Measurements from ENCODE around the gene SMIM44. TPM values are rescaled to one million over a fixed set of nuclear protein-coding genes. Genes with fewer than 3 reads are reported as not detected.

The SMIM44 gene
- total and polyA plus RNA-seq, 4 experiments from 2014 or later = not detected

DNA sequence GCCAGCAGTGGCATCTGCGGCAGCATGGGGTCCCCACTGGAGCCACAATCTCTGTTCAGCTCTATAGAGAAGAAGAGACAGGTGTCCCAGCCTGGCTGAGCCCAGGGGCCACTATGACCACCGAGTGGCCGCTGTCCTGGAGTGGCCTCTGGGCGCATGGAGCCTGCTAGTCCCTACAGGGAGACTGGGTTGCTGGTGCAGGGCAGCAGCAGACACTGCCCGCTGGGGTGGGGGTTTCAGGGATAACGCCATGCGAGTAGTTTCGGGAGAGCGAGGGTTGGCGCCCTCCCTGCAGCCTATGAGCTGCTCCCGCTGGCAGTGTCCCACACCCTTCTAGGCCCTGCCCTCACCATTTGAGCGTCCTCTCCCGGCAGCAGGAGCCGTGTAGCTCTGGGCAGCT lies 44.8 kb upstream of the SMIM44 start:
- Mint-ChIP-seq H3K36me3 (peaks cover 8 to 20% of the 10 kb centered on the region in 2 donors), H3K4me3 (no peak overlapping the region), H3K27me3 (no peaks in the 10 kb centered on the region), H3K4me1 (peaks cover 0 to 1% (median 0%) of the 10 kb centered on the region in 4 donors), H3K27ac (no peak overlapping the region), H3K9me3 (no peaks in the 10 kb centered on the region)
- Histone ChIP-seq H3K9me3 (ENCODE audit: control insufficient read depth in 1 of 2, low read length in 2 of 2) (no peaks in the 10 kb centered on the region), H3K4me3 (ENCODE audit: low read length in 2 of 2) (no peak overlapping the region), H3K27me3 (ENCODE audit: insufficient read depth, low read length) (no peaks in the 10 kb centered on the region), H3K4me1 (ENCODE audit: insufficient read depth, low read length) (no peaks in the 10 kb centered on the region), H3K36me3 (ENCODE audit: insufficient read depth, low read length) (peaks cover 54% of the 10 kb centered on the region), H3K27ac (ENCODE audit: low read depth, low read length) (no peak overlapping the region)
- CTCF ChIA-PET (ENCODE audit: partially characterized antibody) = no interaction called here
- DNase-seq = no peak
- POLR2A ChIA-PET (ENCODE audit: partially characterized antibody) = interaction anchor here (2.1 kb wide), 1 partner anchor 29 kb away, joined by 8 read pairs; the partner anchor contains the start of gene MFSD12
- intact Hi-C loops (cut with micrococcal nuclease) = no loop called here

DNA sequence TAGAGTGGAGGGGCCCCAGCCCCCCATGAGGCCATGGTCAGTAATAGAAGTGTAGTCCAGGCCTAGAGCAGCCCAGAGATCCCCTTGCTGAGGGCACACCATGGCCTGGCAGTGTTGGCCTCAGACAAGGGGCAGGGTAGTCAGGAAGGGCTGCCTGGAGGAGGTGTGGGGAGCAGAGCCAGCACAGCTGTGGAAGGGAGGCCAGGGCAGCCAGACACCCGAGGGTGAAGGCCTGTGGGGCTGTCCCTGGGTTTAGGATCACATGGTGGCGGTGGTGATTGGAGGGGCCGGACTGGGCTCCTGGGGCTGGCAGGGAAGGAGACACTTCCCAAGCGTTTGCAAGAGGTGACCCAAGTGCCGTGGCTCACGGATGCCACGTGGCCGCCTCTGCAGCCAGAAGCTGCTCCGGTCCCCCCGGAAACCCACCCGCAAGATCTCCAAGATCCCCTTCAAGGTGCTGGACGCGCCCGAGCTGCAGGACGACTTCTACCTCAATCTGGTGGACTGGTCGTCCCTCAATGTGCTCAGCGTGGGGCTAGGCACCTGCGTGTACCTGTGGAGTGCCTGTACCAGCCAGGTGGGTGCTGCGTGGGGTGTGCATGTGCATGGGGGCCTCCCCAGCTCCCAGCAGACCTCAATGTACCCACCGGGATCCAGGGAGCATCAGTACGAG lies 44.1 kb upstream of the SMIM44 start:
- POLR2A ChIA-PET (ENCODE audit: partially characterized antibody) = interaction anchor here (0.8 to 2.1 kb wide), 2 partner anchors 9 to 30 kb away, joined by 3 to 8 read pairs; partner anchors contain the start of gene MFSD12
- CTCF ChIA-PET (ENCODE audit: partially characterized antibody) = no interaction called here

DNA sequence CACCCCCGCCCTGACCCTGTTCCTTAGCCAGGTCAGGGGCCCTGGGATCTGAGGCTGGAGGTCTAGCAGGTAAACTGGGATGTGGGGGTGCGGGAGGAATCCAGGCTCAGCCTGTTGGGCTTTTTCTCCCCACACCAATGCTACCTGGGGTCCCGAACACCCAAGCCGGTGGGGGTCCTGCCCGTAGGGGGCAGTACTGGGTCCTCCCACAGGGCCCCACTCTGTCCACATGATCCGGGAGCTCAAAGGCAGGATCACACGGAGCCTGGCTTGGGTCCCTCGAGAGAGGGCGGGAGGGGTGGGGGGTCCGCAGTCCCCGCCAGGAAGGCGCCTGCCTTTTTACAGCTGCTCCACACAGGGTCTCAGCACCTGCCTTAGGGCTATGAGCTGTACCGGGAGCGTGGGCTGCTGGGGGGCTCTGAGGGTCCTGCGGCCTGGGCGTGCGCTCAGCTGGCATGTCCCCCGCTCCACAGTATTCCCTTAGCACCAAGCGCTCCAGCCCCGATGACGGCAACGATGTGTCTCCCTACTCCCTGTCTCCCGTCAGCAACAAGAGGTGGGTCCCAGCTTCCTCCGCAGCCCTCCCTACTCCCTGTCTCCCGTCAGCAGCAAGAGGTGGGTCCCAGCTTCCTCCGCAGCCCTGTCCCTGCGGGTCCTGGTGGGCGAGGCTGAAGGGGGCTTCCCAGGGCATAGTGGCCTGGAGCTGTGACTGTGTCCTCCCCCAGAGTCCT lies 43.4 kb upstream of the SMIM44 start:
- no peak overlapping the region for H3K4me3 Mint-ChIP-seq
- no peaks in the 10 kb centered on the region for H3K27me3 Mint-ChIP-seq
- POLR2A ChIA-PET (ENCODE audit: partially characterized antibody) = interaction anchor here (0.8 to 2.1 kb wide), 2 partner anchors 9 to 30 kb away, joined by 3 to 8 read pairs; partner anchors contain the start of gene MFSD12

More for the DNA sequence above, 44.1 kb upstream of the SMIM44 start:
- H3K27ac ChIP-seq (ENCODE audit: low read depth, low read length) = no peak overlapping the region
- no peaks in the 10 kb centered on the region for H3K27me3 ChIP-seq (ENCODE audit: insufficient read depth, low read length)
- peaks cover 48% of the 10 kb centered on the region for H3K36me3 ChIP-seq (ENCODE audit: insufficient read depth, low read length)
- no peaks in the 10 kb centered on the region for H3K9me3 ChIP-seq (ENCODE audit: control insufficient read depth in 1 of 2, low read length in 2 of 2)
- Mint-ChIP-seq H3K36me3 (peaks cover 8 to 19% of the 10 kb centered on the region in 2 donors), H3K9me3 (no peaks in the 10 kb centered on the region), H3K4me1 (peaks cover 0 to 1% (median 0%) of the 10 kb centered on the region in 4 donors), H3K27me3 (no peaks in the 10 kb centered on the region), H3K27ac (peak overlapping the region in 1 of 7 donors; percentile 55), H3K4me3 (no peak overlapping the region)
- intact Hi-C loops (cut with micrococcal nuclease) = no loop called here
- no peak for DNase-seq
- no peak overlapping the region for H3K4me3 ChIP-seq (ENCODE audit: low read length in 2 of 2)
- H3K4me1 ChIP-seq (ENCODE audit: insufficient read depth, low read length) = no peaks in the 10 kb centered on the region

DNA sequence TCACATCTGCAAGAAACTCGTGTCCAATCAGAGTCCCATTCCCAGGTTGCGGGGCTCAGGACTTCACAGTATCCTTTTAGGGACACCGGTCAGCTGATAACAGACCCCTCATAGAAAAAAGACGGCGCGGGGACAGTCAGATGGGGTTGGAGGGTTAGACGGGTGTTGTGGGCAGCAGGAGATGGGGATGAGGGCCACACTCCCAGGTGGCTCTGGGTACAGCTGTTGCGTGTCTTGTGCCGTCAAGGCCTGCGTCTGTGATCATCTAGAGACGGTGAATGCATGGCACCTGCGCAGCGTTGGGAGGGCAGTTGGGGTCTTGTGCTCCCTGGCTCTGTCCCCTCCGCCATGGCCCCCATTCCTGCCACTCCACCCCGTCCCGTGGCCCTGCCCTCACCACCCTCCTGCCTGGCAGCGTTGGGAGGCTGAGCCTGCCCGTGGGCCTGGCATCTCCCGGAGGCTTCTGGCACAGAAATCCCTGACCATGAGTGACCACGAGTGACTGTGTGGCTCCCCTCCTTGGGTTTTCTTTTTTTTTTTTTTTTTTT lies 41.7 kb upstream of the SMIM44 start:
- H3K4me3 Mint-ChIP-seq = no peak overlapping the region
- Histone ChIP-seq H3K4me1 (ENCODE audit: insufficient read depth, low read length) (no peaks in the 10 kb centered on the region), H3K36me3 (ENCODE audit: insufficient read depth, low read length) (peaks cover 33% of the 10 kb centered on the region), H3K9me3 (ENCODE audit: control insufficient read depth in 1 of 2, low read length in 2 of 2) (no peaks in the 10 kb centered on the region), H3K27me3 (ENCODE audit: insufficient read depth, low read length) (no peaks in the 10 kb centered on the region), H3K4me3 (ENCODE audit: low read length in 2 of 2) (no peak overlapping the region), H3K27ac (ENCODE audit: low read depth, low read length) (no peak overlapping the region)
- no peaks in the 10 kb centered on the region for H3K27me3 Mint-ChIP-seq
- DNase-seq = no peak
- no peaks in the 10 kb centered on the region for H3K9me3 Mint-ChIP-seq
- POLR2A ChIA-PET (ENCODE audit: partially characterized antibody) = no interaction called here
- peaks cover 8 to 21% of the 10 kb centered on the region in 2 donors for H3K36me3 Mint-ChIP-seq
- CTCF ChIA-PET (ENCODE audit: partially characterized antibody) = no interaction called here
- intact Hi-C loops (cut with micrococcal nuclease) = no loop called here
- H3K27ac Mint-ChIP-seq = no peak overlapping the region
- H3K4me1 Mint-ChIP-seq = peaks cover 4 to 10% (median 5%) of the 10 kb centered on the region in 4 donors

More for the DNA sequence above, 43.4 kb upstream of the SMIM44 start:
- H3K27ac ChIP-seq (ENCODE audit: low read depth, low read length) = no peak overlapping the region
- H3K27ac Mint-ChIP-seq = peak overlapping the region in 1 of 7 donors; percentile 55
- H3K9me3 Mint-ChIP-seq = no peaks in the 10 kb centered on the region
- H3K4me3 ChIP-seq (ENCODE audit: low read length in 2 of 2) = no peak overlapping the region
- H3K9me3 ChIP-seq (ENCODE audit: control insufficient read depth in 1 of 2, low read length in 2 of 2) = no peaks in the 10 kb centered on the region
- H3K36me3 Mint-ChIP-seq = peaks cover 8 to 21% of the 10 kb centered on the region in 2 donors
- no peak for DNase-seq
- no peaks in the 10 kb centered on the region for H3K27me3 ChIP-seq (ENCODE audit: insufficient read depth, low read length)
- H3K36me3 ChIP-seq (ENCODE audit: insufficient read depth, low read length) = peaks cover 44% of the 10 kb centered on the region
- CTCF ChIA-PET (ENCODE audit: partially characterized antibody) = no interaction called here
- H3K4me1 Mint-ChIP-seq = peaks cover 0 to 3% (median under 1%) of the 10 kb centered on the region in 4 donors
- intact Hi-C loops (cut with micrococcal nuclease) = no loop called here
- no peaks in the 10 kb centered on the region for H3K4me1 ChIP-seq (ENCODE audit: insufficient read depth, low read length)

DNA sequence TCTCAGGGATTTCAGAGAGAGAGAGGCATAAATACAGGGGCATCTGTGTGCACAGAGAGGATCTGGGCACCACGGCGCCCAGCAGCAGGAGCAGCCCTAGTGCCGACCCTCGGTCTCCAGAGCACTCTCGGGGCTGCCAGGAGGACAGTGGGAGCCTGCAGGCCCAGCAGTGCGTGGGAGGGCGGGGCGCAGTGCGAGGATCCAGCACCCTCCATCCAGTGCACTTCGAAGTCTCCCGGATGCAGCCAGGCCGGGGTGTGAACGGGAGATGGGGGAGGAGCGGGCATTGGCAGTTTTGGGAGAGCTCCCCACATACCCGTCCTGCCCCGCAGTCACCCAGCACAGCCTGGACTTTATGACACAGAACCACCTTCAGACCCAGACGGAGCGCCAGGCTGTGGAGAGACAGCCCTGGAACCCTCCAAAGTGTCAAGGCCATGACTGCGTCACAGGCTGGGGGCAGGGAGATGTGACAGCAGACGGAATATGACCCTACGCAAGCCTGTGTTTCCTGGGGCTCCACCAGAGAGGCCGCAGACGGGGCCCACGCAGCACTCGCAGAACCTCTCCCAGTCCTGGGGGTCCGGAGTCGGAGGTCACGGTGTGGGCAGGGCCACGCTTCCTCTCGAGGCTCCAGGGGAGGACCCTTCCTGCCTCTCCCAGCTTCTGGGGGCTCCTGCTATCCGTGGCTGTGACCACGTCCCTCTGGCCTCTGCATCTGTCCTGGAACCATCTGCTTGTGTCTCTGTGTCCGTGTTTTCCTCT lies 41.0 kb upstream of the SMIM44 start:
- peaks cover 4 to 10% (median 5%) of the 10 kb centered on the region in 4 donors for H3K4me1 Mint-ChIP-seq
- no peak for DNase-seq
- intact Hi-C loops (cut with micrococcal nuclease) = no loop called here
- peaks cover 8 to 21% of the 10 kb centered on the region in 2 donors for H3K36me3 Mint-ChIP-seq
- Histone ChIP-seq H3K27me3 (ENCODE audit: insufficient read depth, low read length) (no peaks in the 10 kb centered on the region), H3K27ac (ENCODE audit: low read depth, low read length) (no peak overlapping the region), H3K4me3 (ENCODE audit: low read length in 2 of 2) (no peak overlapping the region), H3K4me1 (ENCODE audit: insufficient read depth, low read length) (no peaks in the 10 kb centered on the region), H3K9me3 (ENCODE audit: control insufficient read depth in 1 of 2, low read length in 2 of 2) (no peaks in the 10 kb centered on the region), H3K36me3 (ENCODE audit: insufficient read depth, low read length) (peaks cover 33% of the 10 kb centered on the region)
- no peaks in the 10 kb centered on the region for H3K27me3 Mint-ChIP-seq
- no peak overlapping the region for H3K27ac Mint-ChIP-seq
- CTCF ChIA-PET (ENCODE audit: partially characterized antibody) = no interaction called here
- no peak overlapping the region for H3K4me3 Mint-ChIP-seq
- no peaks in the 10 kb centered on the region for H3K9me3 Mint-ChIP-seq
- POLR2A ChIA-PET (ENCODE audit: partially characterized antibody) = no interaction called here

DNA sequence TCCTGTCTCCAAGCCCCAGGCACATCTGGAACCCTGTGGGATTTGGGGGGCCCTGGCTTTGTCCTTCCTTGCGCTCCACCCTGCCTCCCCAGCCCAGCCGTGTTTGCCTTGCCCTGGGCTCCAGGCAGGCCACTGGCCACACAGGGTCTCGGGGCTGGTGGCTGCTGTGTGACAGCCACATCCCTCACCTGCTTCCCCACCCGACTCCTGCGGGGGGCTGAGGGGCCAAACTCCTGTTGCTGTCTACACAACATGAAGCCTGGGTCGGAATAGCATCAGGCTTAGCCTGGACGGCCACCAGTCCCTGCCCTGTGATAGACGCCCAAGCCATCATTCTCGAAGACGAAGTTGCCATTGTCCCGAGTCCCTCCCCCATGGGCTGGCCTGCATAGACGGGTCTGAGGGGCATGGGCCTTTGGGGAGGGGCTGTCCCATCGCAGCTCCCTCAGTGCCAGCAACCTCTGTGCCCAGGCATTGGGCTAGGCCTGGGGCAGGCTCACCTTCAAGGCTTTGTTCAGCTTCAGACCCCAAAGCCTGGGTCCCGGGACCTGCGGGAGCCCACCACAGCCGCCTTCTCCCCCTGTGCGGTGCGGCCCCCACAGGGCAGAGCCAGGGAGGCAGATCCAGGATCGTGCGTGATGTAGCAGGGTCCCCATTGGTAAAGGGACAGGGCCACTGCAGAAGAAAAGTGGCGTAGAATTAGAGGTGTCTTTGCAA lies 40.3 kb upstream of the SMIM44 start:
- no peaks in the 10 kb centered on the region for H3K27me3 Mint-ChIP-seq
- intact Hi-C loops (cut with micrococcal nuclease) = no loop called here
- CTCF ChIA-PET (ENCODE audit: partially characterized antibody) = no interaction called here
- POLR2A ChIA-PET (ENCODE audit: partially characterized antibody) = interaction anchor here (0.9 kb wide), 1 partner anchor 22 kb away, joined by 3 read pairs; no protein-coding TSS in a partner anchor
- H3K4me1 ChIP-seq (ENCODE audit: insufficient read depth, low read length) = no peaks in the 10 kb centered on the region
- peaks cover 4 to 15% (median 6%) of the 10 kb centered on the region in 4 donors for H3K4me1 Mint-ChIP-seq
- H3K4me3 Mint-ChIP-seq = no peak overlapping the region
- DNase-seq = no peak
- H3K27me3 ChIP-seq (ENCODE audit: insufficient read depth, low read length) = no peaks in the 10 kb centered on the region
- no peaks in the 10 kb centered on the region for H3K9me3 Mint-ChIP-seq
- H3K36me3 Mint-ChIP-seq = peaks cover 8 to 25% of the 10 kb centered on the region in 2 donors
- H3K4me3 ChIP-seq (ENCODE audit: low read length in 2 of 2) = no peak overlapping the region
- H3K36me3 ChIP-seq (ENCODE audit: insufficient read depth, low read length) = peaks cover 38% of the 10 kb centered on the region
- no peaks in the 10 kb centered on the region for H3K9me3 ChIP-seq (ENCODE audit: control insufficient read depth in 1 of 2, low read length in 2 of 2)
- no peak overlapping the region for H3K27ac ChIP-seq (ENCODE audit: low read depth, low read length)
- H3K27ac Mint-ChIP-seq = no peak overlapping the region

Data from CD4-positive, alpha-beta memory T cell (primary cell).